SHP77 (cell line): ENCODE results near the gene GLIS2.
A peak's percentile ranks its signal among the peaks of the same experiment; 100 is the strongest.

ENCODE experiments used
- DNase-seq, 2 experiments: peaks; one replicate each; lab custom pipeline; 2025; lab: John Stamatoyannopoulos, UW

The GLIS2 gene

GRCh38 chr16:4370151-4370550 lies 54.3 kb downstream of the GLIS2 start:
- no peak for DNase-seq

DNA sequence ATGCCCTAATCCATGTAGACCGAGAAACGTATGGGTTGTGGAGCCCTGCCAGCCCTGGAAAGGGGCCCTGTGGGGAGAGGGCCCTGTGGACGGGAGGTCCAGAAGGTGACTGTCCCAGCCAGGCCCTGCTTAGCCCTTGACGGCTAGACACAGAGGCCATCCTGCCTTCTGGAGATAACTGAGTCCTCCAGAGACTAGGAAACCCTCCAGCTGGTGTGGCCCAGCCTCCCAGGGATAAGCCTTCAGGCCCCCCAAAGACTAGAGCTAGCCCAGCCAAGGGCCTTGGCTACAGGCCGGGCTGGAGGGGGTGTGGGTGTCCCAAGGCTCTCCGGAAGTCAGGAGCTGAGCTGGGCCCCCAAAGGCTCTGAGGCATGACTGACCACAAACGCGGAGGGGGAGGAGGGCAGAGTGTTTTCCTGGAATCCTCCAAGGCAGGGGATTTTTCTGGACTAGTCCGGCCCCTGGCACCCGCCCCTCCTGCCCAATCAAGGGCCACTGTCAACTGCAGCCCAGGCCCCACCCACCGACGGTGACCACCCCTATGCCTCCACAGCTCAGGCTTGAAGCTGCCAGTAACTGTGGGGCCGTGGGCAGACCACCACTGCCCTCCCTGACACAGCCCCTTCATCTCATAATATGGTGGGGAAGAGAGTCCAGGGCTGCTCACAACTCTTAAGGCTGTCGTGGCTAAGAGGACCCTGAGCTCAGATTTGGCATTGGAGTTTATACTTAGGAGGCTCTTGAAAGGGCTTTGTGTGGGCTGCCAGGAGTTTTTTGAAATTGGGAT lies 54.9 kb downstream of the GLIS2 start:
- DNase-seq = no peak

- DNase-seq = peak in 1 of 2 experiments; percentile 52
These were observed 55.6 kb downstream of the GLIS2 start, which contains the start of gene VASN for GRCh38 chr16:4371357-4372000. TSS of gene VASN (plus strand) at chr16:4371848. CDS start at chr16:4380878, 9,030 bp downstream.

DNA sequence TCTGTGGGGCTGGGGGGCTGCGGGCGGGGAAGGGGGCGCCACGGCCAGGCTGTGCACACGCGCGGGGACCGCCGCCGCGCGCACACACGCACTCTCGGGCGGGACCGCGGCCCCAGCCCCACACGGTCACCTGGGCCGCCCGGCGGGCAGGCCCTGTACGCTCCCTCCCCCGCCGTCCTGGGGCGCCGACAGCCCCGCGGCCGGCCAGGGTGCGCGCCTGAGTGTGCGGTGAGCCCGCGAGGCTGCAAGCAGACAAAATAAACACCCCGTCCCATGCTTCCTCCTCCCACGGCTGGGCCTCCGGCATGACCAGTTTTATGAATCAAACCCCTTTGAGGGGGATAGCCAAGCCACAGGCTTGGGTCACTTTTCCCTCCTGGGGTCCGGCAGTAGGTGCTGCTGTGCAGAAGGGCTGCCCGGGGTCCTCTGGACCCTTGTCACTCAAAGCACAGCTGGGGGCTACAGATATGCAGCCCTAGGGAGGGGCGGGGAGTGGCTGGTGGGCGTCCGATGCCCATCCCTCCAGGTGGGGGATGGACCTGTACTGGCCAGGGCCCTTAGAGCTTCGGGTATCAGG lies 56.2 kb downstream of the GLIS2 start:
- no peak for DNase-seq

DNA sequence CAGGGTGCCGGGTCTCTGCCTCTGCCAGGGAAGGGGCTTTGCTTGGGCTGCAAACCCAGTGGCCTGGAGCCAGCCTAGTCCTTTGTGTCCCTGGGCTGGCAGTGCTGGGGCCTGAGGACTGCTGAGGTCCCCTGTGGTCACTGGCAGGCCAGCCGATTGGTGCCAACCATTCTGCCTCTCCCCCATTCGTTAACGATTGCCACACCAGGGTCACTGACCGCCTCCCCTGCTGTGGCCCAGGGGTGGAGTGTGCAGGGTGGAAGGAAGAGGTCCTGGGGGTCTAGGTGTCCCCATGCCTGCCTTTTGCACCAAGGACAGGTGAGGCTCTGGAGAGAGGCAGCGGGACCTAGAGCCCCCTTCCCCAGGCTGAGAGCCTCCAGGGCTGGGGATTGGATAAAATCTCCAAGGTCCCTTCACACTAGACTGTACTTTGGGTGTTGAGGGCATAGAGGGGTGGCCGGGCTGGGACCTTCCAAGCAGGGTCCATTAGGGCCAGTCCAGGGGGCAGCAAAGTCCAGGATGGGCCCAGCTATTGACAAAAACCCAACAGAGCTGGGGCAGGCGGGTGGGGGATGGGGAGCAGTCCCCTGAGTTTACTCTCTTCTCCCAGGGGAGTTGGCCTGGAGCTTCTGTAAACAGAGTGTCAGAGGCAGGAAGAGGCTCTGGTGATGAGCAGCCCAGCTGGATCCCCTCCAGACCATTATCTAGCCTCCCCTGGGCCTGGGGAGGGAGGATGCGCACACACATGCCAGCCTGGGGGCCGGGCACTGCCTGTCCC lies 56.9 kb downstream of the GLIS2 start:
- peak; percentile 75 to 85 for DNase-seq

DNA sequence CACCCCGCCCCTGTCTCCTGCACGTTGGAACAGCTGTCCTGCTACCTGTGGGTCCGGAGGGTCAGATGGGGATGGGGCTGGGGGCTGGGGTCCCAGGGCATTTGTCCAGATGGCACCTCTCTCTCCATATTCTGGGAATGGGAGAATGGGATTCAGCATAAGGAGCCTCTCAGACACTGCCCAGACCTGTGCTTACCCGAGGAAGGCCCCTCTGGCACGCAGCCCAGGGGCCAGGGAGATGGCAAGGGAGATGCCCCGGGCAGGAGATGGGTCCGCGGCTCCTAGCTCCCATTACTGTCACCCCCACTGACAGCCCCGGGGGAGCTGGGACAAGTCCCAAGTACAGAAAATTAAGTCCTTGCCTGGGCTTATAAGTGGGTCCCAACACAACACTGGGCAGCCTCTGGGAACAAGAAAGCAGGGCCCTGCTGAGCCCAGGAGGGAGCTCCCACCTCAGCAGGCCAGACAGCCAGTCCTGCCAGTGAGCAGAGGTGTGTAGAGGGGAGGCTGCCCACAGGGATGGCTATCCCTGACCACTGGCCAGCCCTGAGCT lies 57.6 kb downstream of the GLIS2 start:
- peak in 1 of 2 experiments; percentile 71 for DNase-seq

DNA sequence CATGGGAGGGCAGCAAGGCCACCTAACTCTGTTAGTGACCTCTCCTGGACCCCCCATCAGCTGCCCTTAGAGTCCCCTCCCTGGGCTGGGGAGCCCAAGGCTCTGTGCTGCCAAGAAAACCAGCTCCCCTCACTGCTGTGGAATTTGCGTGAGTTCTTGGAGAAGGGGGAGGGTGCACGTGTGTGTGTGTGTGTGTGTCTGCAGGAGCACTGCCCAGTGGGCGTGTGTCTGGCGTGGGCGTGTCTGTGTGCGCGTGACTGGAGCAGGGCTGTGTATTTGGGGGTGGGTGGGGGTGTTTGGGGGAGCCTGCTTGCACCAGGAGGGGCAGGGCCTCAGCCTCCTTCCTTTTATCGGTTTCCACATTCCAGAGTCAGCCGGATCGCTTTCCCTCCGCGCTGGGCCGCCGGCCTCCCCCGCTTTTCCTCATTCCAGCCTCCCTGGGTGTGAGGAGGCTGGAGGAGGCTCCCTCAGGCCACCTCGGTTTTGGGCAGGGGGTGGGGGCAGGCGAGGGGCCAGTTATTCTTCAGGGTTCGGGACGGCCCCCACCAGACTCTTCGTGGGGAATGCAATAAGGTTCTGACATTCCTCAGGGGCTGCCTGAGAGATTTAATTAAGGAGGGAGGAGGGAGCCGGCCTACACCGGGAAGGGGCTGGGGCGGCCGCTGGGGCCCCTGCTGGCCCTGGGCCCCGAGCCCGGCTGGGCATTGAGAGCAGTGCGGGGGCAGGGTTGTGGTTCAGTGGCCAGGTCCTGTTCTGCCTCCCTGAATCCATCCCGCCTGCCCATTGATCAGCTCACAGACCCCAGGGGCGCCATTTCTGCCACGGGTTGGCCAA lies 58.3 kb downstream of the GLIS2 start:
- no peak for DNase-seq

GRCh38 chr16:4375717-4376116 lies 59.9 kb downstream of the GLIS2 start:
- DNase-seq = no peak

GRCh38 chr16:4376126-4376892 lies 60.4 kb downstream of the GLIS2 start:
- no peak for DNase-seq

DNA sequence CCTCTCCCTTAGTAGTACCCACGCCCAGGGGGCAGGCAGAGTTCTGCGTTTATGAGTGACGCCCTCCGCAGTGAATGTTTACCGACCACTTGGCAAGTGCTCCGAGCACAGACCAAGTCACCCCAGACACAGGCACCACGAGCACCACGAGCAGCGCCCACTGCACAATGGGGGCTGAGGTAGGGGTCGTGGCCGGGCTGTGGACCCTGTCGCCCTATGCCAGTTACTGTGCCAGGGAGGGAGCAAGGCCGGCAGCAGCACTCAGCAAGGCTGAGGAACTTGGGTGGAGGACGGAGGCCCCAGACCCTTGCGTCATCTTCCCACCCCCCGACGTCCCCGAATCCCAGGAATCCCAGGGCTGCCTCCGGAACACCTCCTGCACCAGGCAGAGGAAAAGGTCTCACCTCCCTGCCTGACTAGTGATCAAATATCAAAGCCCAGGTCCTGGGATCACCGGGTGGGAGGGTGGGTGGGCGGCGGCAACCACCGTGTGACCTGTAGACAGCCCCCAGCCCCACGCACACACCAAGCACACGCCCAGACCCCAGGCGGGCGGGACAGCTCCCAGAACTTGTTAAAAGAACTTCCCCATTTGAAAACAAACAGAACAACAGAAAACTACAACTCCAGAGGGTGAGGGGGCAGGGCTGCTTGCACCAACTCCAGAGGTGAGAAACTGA lies 61.2 kb downstream of the GLIS2 start:
- no peak for DNase-seq

DNA sequence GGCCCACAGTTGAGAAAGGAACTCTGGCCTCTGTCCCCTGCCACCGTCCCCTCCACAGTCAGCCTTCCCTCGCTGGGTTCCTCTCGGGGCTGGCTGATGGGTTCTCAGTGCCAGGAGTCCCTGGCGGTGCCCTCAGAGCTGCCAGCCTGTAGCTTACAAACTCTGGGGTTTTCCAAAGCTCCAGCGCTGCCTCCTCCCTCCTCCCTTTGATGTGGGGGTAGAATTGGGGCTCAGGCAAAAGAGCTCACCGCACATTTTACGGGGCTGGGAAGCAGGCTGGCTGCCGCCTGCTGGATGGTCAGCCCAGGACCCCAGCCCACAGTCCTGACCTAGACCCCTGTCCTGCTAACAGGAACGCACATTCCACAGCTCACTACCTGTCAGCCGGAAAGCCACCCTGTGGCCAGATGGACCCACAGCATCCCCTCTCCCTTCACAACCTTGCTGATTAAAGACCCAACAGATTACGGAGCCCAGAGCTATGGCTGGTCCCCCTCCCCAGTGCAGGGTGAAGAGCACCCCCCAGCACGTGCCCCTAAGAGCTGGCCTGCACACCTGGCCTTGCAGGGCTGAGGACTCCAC lies 61.8 kb downstream of the GLIS2 start:
- DNase-seq = no peak

- no peak for DNase-seq
These were observed 62.3 kb downstream of the GLIS2 start for GRCh38 chr16:4378161-4378666.

DNA sequence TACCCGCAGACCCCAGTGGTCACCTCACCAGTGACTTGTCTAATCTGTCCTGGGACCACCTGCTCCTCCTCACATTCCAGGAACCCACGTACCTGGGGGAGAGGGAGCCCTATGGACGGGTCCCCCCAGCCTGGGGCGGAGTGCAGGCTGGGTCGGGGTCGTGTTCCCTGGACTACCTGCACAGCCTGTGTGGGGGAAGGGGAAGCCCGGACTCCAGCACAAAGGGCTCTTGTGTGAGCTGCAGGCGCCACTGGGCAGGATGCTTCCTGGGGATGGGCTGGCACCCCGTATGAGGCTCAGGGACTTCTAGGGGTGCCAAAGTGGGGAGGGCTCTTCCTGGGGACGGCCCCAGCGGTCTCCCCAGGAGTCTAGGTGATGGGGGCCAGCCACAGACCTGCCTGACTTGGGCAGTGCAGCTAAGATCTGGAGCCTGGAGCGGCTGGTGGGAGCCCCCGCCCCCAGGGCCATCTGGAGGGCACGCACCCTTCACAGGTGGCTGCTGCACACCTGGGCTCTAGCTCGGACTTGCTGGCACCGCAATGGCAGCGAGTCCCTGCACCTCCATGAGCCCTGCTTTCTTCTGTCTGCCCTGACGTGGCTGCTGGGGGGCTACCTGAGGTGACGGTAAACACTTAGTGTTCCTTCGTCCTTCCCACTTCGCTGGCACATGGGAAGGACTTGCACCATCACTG lies 63.3 kb downstream of the GLIS2 start:
- DNase-seq = no peak

DNA sequence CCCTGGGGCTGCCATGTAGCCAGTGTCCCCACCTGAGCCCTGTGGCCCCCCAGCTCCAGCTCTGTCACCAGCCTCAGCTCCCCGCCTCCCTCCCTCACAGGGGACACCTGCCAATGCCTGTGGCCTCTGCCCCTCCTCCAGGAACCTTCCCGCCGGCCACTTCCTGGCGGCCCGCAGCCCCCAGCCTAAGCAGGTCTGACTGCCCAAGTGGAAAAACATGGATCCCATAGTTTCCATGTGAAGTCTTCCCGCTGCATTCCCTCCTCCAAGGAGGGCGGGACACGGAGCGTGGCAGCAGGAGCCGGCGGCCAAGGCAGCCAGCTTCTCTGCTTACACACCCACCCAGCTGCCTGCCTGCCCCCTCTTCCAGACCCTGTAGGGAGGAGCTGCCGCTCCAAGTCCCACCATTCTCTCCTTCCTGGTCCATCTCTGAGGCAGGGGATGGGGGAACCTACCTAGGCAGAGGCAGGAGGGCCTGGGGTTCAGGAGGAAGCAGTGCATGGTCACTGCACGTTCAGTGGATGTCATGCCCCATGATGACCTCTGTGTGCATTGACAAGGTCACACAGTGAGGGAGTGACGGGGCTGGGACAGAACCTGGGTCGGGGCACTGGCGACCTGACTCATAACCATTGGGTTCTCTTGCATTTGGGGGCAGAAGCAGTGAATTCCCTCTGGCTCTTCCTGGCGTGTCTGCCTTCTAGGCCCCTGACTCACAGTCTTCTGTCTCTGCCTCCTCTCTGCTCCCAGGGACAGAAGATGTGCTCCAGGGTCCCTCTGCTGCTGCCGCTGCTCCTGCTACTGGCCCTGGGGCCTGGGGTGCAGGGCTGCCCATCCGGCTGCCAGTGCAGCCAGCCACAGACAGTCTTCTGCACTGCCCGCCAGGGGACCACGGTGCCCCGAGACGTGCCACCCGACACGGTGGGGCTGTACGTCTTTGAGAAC lies 64.5 kb downstream of the GLIS2 start:
- no peak for DNase-seq

DNA sequence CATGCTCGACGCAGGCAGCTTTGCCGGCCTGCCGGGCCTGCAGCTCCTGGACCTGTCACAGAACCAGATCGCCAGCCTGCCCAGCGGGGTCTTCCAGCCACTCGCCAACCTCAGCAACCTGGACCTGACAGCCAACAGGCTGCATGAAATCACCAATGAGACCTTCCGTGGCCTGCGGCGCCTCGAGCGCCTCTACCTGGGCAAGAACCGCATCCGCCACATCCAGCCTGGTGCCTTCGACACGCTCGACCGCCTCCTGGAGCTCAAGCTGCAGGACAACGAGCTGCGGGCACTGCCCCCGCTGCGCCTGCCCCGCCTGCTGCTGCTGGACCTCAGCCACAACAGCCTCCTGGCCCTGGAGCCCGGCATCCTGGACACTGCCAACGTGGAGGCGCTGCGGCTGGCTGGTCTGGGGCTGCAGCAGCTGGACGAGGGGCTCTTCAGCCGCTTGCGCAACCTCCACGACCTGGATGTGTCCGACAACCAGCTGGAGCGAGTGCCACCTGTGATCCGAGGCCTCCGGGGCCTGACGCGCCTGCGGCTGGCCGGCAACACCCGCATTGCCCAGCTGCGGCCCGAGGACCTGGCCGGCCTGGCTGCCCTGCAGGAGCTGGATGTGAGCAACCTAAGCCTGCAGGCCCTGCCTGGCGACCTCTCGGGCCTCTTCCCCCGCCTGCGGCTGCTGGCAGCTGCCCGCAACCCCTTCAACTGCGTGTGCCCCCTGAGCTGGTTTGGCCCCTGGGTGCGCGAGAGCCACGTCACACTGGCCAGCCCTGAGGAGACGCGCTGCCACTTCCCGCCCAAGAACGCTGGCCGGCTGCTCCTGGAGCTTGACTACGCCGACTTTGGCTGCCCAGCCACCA lies 65.4 kb downstream of the GLIS2 start:
- DNase-seq = peak; percentile 80 to 81
